Measurements from ENCODE around the gene CDH13. TPM values are rescaled to one million over a fixed set of nuclear protein-coding genes. Genes with fewer than 3 reads are reported as not detected.

Gene CDH13
- total and polyA plus RNA-seq, 2 donors (not counting 3 experiments of a cell fraction or from before 2014, with no cell fraction given): 96.6 to 124 TPM

- Histone ChIP-seq H3K27ac (ENCODE audit: insufficient read depth, low read depth, low read length) (no peak overlapping the region), H3K36me3 (ENCODE audit: control insufficient read depth in 2 of 2, extremely low read depth in 1 of 2, insufficient read depth in 2 of 2, low read length in 2 of 2) (peaks cover 0 to 4% of the 10 kb centered on the region in 2 experiments), H3K4me2 (ENCODE audit: insufficient read depth, low read length) (no peak overlapping the region), H2AFZ (ENCODE audit: low read depth, low read length) (no peak overlapping the region), H4K20me1 (replicated peaks; ENCODE audit: control insufficient read depth, extremely low read depth, insufficient read depth, low read length) (no peaks in the 10 kb centered on the region), H3K9me1 (replicated peaks; ENCODE audit: control insufficient read depth, extremely low read depth, insufficient read depth, low read length) (no peaks in the 10 kb centered on the region), H3K79me2 (ENCODE audit: control insufficient read depth, insufficient read depth, low read length) (no peaks in the 10 kb centered on the region), H3K4me3 (replicated peaks in 1 of 3; ENCODE audit: insufficient read depth in 1 of 3, low read depth in 1 of 3, low read length in 3 of 3) (no peak overlapping the region), H3K27me3 (ENCODE audit: control insufficient read depth in 2 of 2, insufficient read depth in 2 of 2, low read length in 2 of 2) (no peaks in the 10 kb centered on the region), H3K4me1 (ENCODE audit: control insufficient read depth, extremely low read depth, insufficient read depth, low read length) (no peaks in the 10 kb centered on the region), H3K9ac (replicated peaks; ENCODE audit: extremely low read depth, insufficient read depth, low read length) (no peak overlapping the region), H3K9me3 (replicated peaks; ENCODE audit: control insufficient read depth, insufficient read depth, low read length) (no peaks in the 10 kb centered on the region)
- no peak for DNase-seq (ENCODE audit: low read depth, low spot score)
- TF ChIP-seq FOS (IDR thresholded peaks at IDR 0.05; ENCODE audit: borderline replicate concordance, insufficient read depth, low read length) (no peak), EZH2 (IDR thresholded peaks at IDR 0.05; ENCODE audit: borderline replicate concordance, low read depth, low read length, severe bottlenecking) (no peak), POLR2AphosphoS5 (IDR thresholded peaks at IDR 0.05; ENCODE audit: insufficient read depth, low read depth, low read length) (no peak)
- TF ChIP-seq, protein P1, sequence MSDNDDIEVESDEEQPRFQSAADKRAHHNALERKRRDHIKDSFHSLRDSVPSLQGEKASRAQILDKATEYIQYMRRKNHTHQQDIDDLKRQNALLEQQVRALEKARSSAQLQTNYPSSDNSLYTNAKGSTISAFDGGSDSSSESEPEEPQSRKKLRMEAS (IDR thresholded peaks at IDR 0.05; ENCODE audit: insufficient read depth, insufficient read length): no peak
- ChIA-PET POLR2A (no interaction called here), CTCF (no interaction called here)
- no TSS peak for BruUV-seq (replicated peaks)
- intact Hi-C loops (cut with micrococcal nuclease): no loop called here
- dilution Hi-C loops (cut with MboI; ENCODE audit: extremely low pct_ligation_motif_present, low sequenced_read_pairs): no loop called here
- FAIRE-seq: no peak
Measured at GRCh38 chr16:82788225-82788624, 161.5 kb downstream of the CDH13 start.

GRCh38 chr16:82788919-82789318 is 162.2 kb downstream of the CDH13 start:
- POLR2A ChIA-PET: no interaction called here
- no peak for FAIRE-seq

More at GRCh38 chr16:82788919-82789318, 162.2 kb downstream of the CDH13 start:
- no peak overlapping the region for H3K4me2 ChIP-seq (ENCODE audit: insufficient read depth, low read length)
- no peak overlapping the region for H3K27ac ChIP-seq (ENCODE audit: insufficient read depth, low read depth, low read length)
- intact Hi-C loops (cut with micrococcal nuclease): no loop called here
- no peaks in the 10 kb centered on the region for H3K9me3 ChIP-seq (replicated peaks; ENCODE audit: control insufficient read depth, insufficient read depth, low read length)
- H3K9ac ChIP-seq (replicated peaks; ENCODE audit: extremely low read depth, insufficient read depth, low read length): no peak overlapping the region
- no peaks in the 10 kb centered on the region for H4K20me1 ChIP-seq (replicated peaks; ENCODE audit: control insufficient read depth, extremely low read depth, insufficient read depth, low read length)
- no peaks in the 10 kb centered on the region for H3K79me2 ChIP-seq (ENCODE audit: control insufficient read depth, insufficient read depth, low read length)
- no TSS peak for BruUV-seq (replicated peaks)
- H3K36me3 ChIP-seq (ENCODE audit: control insufficient read depth in 2 of 2, extremely low read depth in 1 of 2, insufficient read depth in 2 of 2, low read length in 2 of 2): peaks cover 0 to 4% of the 10 kb centered on the region in 2 experiments
- no peak overlapping the region for H3K4me3 ChIP-seq (replicated peaks in 1 of 3; ENCODE audit: insufficient read depth in 1 of 3, low read depth in 1 of 3, low read length in 3 of 3)
- H3K27me3 ChIP-seq (ENCODE audit: control insufficient read depth in 2 of 2, insufficient read depth in 2 of 2, low read length in 2 of 2): no peaks in the 10 kb centered on the region
- CTCF ChIA-PET: interaction anchor here (1.0 kb wide), 1 partner anchor 10 kb away, joined by 3 read pairs; no protein-coding TSS in a partner anchor
- TF ChIP-seq FOS (IDR thresholded peaks at IDR 0.05; ENCODE audit: borderline replicate concordance, insufficient read depth, low read length) (no peak), POLR2A (IDR thresholded peaks at IDR 0.05; ENCODE audit: low read depth, low read length) (no peak), JUN (IDR thresholded peaks at IDR 0.05; ENCODE audit: borderline replicate concordance, insufficient read depth, insufficient read length, low read depth) (no peak), MYC (IDR thresholded peaks at IDR 0.05; ENCODE audit: low read depth, low read length) (no peak), POLR2AphosphoS5 (IDR thresholded peaks at IDR 0.05; ENCODE audit: insufficient read depth, low read depth, low read length) (no peak), GATA2 (IDR thresholded peaks at IDR 0.05; ENCODE audit: insufficient read depth, insufficient read length, low read depth, low read length) (no peak), CTCF (IDR thresholded peaks at IDR 0.05; ENCODE audit: extremely low read depth in 1 of 2, insufficient read depth in 1 of 2, low read depth in 1 of 2, low read length in 2 of 2) (no peak), EZH2 (IDR thresholded peaks at IDR 0.05; ENCODE audit: borderline replicate concordance, low read depth, low read length, severe bottlenecking) (no peak)
- TF ChIP-seq, protein P1 (IDR thresholded peaks at IDR 0.05; ENCODE audit: insufficient read depth, insufficient read length): no peak
- no peak for DNase-seq (ENCODE audit: low read depth, low spot score)
- H3K9me1 ChIP-seq (replicated peaks; ENCODE audit: control insufficient read depth, extremely low read depth, insufficient read depth, low read length): no peaks in the 10 kb centered on the region
- no peaks in the 10 kb centered on the region for H3K4me1 ChIP-seq (ENCODE audit: control insufficient read depth, extremely low read depth, insufficient read depth, low read length)
- dilution Hi-C loops (cut with MboI; ENCODE audit: extremely low pct_ligation_motif_present, low sequenced_read_pairs): no loop called here
- H2AFZ ChIP-seq (ENCODE audit: low read depth, low read length): no peak overlapping the region

All from endothelial cell of umbilical vein (primary cell).